ENCODE measurements around the gene ZNF710.

The ZNF710 gene

DNA sequence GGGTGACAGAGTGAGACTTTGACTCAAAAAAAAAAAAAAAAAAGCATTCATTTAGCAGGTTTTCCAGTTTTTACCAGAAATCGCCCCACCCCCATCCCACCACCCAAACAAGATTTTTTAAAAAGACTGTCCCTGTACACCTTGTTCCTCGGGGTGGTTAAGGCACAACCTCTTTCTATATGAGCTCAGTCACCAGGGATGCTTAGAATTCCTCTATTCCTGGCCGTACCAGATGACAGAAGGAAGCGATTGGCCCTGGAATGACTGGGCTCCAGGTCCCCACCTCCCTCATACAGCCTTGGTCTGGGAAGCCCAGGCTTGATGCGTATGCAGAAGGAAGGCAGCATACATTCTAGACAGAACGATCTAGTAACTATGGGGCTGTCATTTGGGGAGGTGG, 75.6 kb downstream of the ZNF710 start:
- Histone ChIP-seq H3K4me3 (ENCODE audit: low read depth in 1 of 2, low read length in 2 of 2) (no peak overlapping the region), H3K27me3 (ENCODE audit: low read depth, low read length) (no peaks in the 10 kb centered on the region), H3K9me3 (ENCODE audit: control insufficient read depth in 1 of 2, low read length in 2 of 2) (no peaks in the 10 kb centered on the region), H3K27ac (ENCODE audit: low read length) (no peak overlapping the region), H3K36me3 (ENCODE audit: control insufficient read depth in 1 of 2, insufficient read depth in 2 of 2, low read length in 2 of 2) (peaks cover 28 to 49% of the 10 kb centered on the region in 2 donors), H3K4me1 (ENCODE audit: control insufficient read depth in 1 of 2, insufficient read depth in 2 of 2, low read length in 2 of 2) (no peaks in the 10 kb centered on the region)

DNA sequence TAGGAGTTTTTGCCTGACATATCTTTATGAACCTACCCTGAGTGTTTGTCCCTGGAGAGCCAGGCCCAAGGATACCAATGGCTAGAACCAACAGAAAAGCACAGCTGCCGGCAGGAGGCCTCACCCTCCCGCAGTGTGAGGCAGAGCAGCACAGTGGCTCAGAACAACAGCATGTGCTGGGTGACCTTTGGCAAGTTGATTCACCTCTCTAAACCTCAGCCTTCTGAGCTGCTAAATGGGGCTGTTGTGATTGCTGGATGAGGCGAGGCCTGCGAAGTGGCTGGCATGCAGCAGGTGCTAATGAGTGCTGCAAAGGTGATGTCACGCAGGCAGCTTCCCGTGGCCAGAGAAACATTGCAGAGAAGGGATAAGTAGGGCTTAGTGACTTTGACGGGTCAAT, 77.8 kb downstream of the ZNF710 start:
- no peak overlapping the region for H3K4me3 ChIP-seq (ENCODE audit: low read depth in 1 of 2, low read length in 2 of 2)
- peaks cover 32 to 50% of the 10 kb centered on the region in 2 donors for H3K36me3 ChIP-seq (ENCODE audit: control insufficient read depth in 1 of 2, insufficient read depth in 2 of 2, low read length in 2 of 2)
- H3K9me3 ChIP-seq (ENCODE audit: control insufficient read depth in 1 of 2, low read length in 2 of 2) = no peaks in the 10 kb centered on the region
- no peaks in the 10 kb centered on the region for H3K27me3 ChIP-seq (ENCODE audit: low read depth, low read length)
- H3K4me1 ChIP-seq (ENCODE audit: control insufficient read depth in 1 of 2, insufficient read depth in 2 of 2, low read length in 2 of 2) = peaks cover 0 to 8% of the 10 kb centered on the region in 2 donors
- H3K27ac ChIP-seq (ENCODE audit: low read length) = no peak overlapping the region

DNA sequence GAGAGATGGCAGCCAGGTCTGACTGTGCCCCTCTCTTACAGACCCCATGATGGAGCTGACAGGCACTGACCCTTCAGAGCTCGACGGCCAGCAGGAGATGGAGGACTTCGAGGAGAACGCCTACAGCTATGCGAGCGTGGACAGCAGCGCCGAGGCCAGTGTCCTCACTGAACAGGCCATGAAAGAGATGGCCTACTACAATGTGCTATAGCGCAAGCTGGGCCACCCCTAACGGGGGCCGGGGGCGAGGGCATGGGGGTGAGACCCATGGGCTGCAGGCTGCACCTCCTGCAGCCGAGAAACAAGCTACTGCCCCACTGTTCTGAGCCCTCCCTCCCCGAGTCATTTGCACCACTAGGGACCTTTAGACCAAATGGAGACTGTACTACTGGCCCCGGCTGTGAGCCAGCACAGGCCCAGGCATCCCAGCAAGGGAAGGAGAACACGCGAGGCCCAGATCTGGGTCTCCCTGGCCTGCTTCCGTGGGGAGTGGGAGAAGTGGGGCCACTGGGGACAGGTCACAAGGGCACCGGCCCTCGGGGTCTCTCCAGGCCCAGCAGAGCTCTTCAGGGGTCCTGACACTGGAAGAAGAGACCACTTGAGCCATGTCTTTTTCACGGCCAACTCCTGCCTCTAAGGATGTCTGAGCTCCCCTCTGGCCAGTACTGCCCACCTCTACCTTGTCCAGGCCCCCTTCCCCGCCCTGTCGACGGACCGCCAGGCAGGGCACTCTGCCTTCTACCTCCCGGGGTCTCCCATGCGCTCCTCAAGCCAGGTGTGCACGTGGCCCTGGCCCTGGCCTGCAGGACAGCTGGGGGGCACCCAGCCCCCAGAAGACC, 78.7 kb downstream of the ZNF710 start:
- Histone ChIP-seq H3K4me3 (ENCODE audit: low read depth in 1 of 2, low read length in 2 of 2) (no peak overlapping the region), H3K27ac (ENCODE audit: low read length) (no peak overlapping the region), H3K36me3 (ENCODE audit: control insufficient read depth in 1 of 2, insufficient read depth in 2 of 2, low read length in 2 of 2) (peaks cover 32 to 52% of the 10 kb centered on the region in 2 donors), H3K4me1 (ENCODE audit: control insufficient read depth in 1 of 2, insufficient read depth in 2 of 2, low read length in 2 of 2) (peaks cover 0 to 10% of the 10 kb centered on the region in 2 donors), H3K9me3 (ENCODE audit: control insufficient read depth in 1 of 2, low read length in 2 of 2) (no peaks in the 10 kb centered on the region), H3K27me3 (ENCODE audit: low read depth, low read length) (no peaks in the 10 kb centered on the region)

DNA sequence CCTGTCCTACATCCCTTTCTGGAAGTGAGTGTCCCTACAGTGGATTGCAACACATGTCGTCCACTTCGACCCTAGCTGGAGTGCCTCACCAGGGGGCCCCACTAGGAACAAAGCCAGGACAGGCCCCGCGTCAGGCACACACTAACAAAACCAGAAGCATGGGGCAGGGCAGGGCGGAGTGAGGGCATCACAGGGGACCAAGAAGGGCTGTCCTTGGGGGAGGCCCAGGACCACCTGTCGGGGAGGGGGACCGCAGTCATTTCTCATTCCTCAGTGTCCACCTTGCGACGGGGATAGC, 79.3 kb downstream of the ZNF710 start:
- Histone ChIP-seq H3K27ac (ENCODE audit: low read length) (no peak overlapping the region), H3K4me1 (ENCODE audit: control insufficient read depth in 1 of 2, insufficient read depth in 2 of 2, low read length in 2 of 2) (peaks cover 0 to 15% of the 10 kb centered on the region in 2 donors), H3K36me3 (ENCODE audit: control insufficient read depth in 1 of 2, insufficient read depth in 2 of 2, low read length in 2 of 2) (peaks cover 32 to 57% of the 10 kb centered on the region in 2 donors), H3K27me3 (ENCODE audit: low read depth, low read length) (no peaks in the 10 kb centered on the region), H3K4me3 (ENCODE audit: low read depth in 1 of 2, low read length in 2 of 2) (no peak overlapping the region), H3K9me3 (ENCODE audit: control insufficient read depth in 1 of 2, low read length in 2 of 2) (no peaks in the 10 kb centered on the region)

DNA sequence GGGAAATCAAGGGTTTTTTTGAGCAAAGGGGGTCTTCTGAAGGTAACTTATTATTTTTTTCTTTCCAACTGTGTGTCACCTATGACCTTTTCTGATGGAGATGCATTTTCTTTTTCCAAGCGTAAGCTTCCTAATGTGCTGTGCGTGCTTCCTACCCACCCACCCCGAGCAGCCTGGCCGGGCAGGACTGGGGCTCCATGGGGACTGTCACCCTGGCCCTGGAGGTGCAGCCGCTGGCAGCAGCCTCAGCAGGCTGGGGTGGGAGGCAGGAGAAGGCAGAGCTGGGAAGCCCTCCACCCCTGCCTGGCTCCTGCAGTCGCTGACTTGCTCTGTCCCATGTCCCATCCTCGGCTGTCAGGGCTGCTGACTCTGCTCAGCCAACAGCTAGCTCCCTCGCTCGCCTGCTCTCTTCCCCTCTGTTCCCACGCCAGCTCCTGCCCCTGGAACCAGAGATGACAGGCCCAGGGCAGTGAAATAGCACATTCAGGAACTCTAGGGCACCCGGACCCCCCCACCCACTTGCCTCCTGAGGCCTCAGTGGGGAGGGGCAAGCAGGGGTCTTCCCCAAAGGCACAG, 79.8 kb downstream of the ZNF710 start:
- Histone ChIP-seq H3K27ac (ENCODE audit: low read length) (no peak overlapping the region), H3K9me3 (ENCODE audit: control insufficient read depth in 1 of 2, low read length in 2 of 2) (no peaks in the 10 kb centered on the region), H3K4me1 (ENCODE audit: control insufficient read depth in 1 of 2, insufficient read depth in 2 of 2, low read length in 2 of 2) (peaks cover 0 to 20% of the 10 kb centered on the region in 2 donors), H3K36me3 (ENCODE audit: control insufficient read depth in 1 of 2, insufficient read depth in 2 of 2, low read length in 2 of 2) (peaks cover 27 to 54% of the 10 kb centered on the region in 2 donors), H3K27me3 (ENCODE audit: low read depth, low read length) (no peaks in the 10 kb centered on the region), H3K4me3 (ENCODE audit: low read depth in 1 of 2, low read length in 2 of 2) (no peak overlapping the region)

DNA sequence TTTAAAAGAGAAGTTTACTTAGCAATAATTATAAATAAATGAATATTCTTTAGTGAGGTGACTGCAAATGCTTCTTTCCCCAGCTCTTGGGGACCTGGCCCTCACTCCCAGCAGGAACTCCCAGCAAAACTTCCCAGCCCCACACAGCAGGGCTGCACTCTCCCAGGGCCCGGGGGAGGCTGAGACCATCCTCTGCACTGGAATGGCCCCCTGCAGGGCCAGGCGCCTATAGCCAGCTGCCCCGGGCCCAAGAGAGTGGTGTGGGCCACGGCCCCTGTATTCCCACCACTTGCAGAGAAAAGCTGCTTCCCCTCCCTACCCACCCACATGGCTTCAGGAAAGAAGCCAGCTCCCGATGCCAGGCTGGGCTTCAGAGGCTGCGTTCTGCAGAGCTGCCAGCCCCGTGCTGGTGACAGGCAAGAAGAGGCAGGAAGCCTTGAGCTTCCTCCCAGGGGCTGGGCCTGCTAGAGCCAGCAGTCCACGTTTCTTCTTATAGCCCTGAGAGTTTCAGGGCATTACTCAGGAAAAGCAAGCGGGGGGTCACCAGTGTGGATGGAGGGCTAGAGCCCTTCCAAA, 81.1 kb downstream of the ZNF710 start:
- Histone ChIP-seq H3K4me1 (ENCODE audit: control insufficient read depth in 1 of 2, insufficient read depth in 2 of 2, low read length in 2 of 2) (peaks cover 0 to 24% of the 10 kb centered on the region in 2 donors), H3K4me3 (ENCODE audit: low read depth in 1 of 2, low read length in 2 of 2) (no peak overlapping the region), H3K9me3 (ENCODE audit: control insufficient read depth in 1 of 2, low read length in 2 of 2) (no peaks in the 10 kb centered on the region), H3K27ac (ENCODE audit: low read length) (no peak overlapping the region), H3K36me3 (ENCODE audit: control insufficient read depth in 1 of 2, insufficient read depth in 2 of 2, low read length in 2 of 2) (peaks cover 26 to 57% of the 10 kb centered on the region in 2 donors), H3K27me3 (ENCODE audit: low read depth, low read length) (no peaks in the 10 kb centered on the region)

DNA sequence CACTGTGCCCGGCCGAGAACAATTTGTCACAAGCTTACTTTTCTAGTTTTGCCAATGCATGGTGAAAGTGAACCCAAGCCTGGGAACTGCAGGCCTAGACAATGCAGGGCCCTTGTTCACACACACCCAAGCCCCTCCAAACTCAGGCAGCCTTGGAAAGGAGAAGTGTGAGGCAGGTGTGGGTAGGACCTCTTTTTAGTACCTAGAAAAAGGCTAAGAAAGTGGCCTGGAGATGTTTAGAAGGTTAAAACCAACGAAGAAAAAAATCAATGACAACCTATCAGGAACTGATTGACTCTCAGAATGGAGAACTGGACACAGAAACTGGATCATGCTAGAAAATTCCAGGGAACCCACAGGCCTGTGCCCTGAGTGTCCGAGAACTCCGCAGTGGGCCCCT, 82.3 kb downstream of the ZNF710 start:
- no peaks in the 10 kb centered on the region for H3K27me3 ChIP-seq (ENCODE audit: low read depth, low read length)
- peaks cover 0 to 24% of the 10 kb centered on the region in 2 donors for H3K4me1 ChIP-seq (ENCODE audit: control insufficient read depth in 1 of 2, insufficient read depth in 2 of 2, low read length in 2 of 2)
- peaks cover 33 to 66% of the 10 kb centered on the region in 2 donors for H3K36me3 ChIP-seq (ENCODE audit: control insufficient read depth in 1 of 2, insufficient read depth in 2 of 2, low read length in 2 of 2)
- H3K9me3 ChIP-seq (ENCODE audit: control insufficient read depth in 1 of 2, low read length in 2 of 2) = no peaks in the 10 kb centered on the region
- H3K4me3 ChIP-seq (ENCODE audit: low read depth in 1 of 2, low read length in 2 of 2) = no peak overlapping the region
- H3K27ac ChIP-seq (ENCODE audit: low read length) = no peak overlapping the region

DNA sequence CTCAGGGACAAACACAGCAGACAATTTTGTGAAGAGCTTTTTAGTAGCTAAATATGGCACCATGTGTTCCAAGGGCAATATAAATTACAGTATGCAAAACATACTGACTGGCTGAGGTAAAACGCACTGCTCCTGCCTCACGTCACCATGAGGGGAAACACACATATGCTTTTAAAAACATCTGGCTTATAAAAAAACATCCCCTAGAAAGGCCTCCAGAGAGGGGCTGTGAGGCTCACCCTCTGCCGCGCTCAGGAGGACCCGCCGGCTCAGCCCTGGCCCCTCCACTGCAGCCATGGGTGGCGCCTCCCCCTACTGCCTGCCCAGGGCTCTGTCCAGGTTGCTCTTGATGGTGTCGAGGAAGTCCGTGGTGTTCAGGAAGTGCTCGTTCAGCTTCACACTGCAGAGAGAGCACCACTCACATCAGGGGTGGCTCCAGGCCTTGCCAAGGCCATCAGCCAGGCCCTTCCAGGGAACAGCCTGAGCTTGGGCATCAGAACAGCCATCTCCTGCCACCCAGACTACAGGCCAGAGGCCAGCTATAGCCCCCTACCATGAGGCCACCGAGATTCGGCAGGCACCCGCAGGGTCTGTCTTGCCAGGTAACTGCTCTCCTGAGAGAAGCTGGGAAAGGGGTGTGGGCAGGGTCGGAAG, 83.0 kb downstream of the ZNF710 start:
- Histone ChIP-seq H3K9me3 (ENCODE audit: control insufficient read depth in 1 of 2, low read length in 2 of 2) (no peaks in the 10 kb centered on the region), H3K4me3 (ENCODE audit: low read depth in 1 of 2, low read length in 2 of 2) (no peak overlapping the region), H3K36me3 (ENCODE audit: control insufficient read depth in 1 of 2, insufficient read depth in 2 of 2, low read length in 2 of 2) (peaks cover 36 to 64% of the 10 kb centered on the region in 2 donors), H3K4me1 (ENCODE audit: control insufficient read depth in 1 of 2, insufficient read depth in 2 of 2, low read length in 2 of 2) (peaks cover 0 to 24% of the 10 kb centered on the region in 2 donors), H3K27ac (ENCODE audit: low read length) (no peak overlapping the region), H3K27me3 (ENCODE audit: low read depth, low read length) (no peaks in the 10 kb centered on the region)

DNA sequence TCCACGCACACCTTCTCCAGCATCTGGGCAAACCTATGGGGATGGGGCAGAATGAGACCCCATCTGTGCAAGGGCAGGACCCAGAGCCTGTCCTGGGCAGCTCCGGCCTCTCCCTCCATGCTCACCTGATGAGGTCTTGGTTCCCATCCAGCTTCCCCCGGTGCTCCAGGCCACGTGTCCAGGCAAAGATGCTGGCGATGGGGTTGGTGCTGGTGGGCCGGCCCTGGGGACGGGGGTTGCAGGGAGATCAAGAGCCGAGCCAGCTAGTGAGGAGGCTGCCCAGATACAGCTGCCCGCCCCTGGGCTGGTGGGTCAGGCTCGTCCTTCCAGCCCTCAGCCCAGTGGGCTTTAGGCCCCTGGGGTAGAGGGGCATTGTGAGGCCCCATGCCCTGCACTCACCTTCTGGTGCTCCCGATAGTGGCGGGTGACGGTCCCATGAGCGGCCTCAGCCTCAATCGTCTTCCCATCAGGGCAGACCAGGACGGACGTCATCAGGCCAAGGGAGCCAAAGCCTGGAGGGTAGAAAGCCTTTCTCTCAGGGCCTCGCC, 83.8 kb downstream of the ZNF710 start:
- no peaks in the 10 kb centered on the region for H3K9me3 ChIP-seq (ENCODE audit: control insufficient read depth in 1 of 2, low read length in 2 of 2)
- no peaks in the 10 kb centered on the region for H3K27me3 ChIP-seq (ENCODE audit: low read depth, low read length)
- peaks cover 45 to 63% of the 10 kb centered on the region in 2 donors for H3K36me3 ChIP-seq (ENCODE audit: control insufficient read depth in 1 of 2, insufficient read depth in 2 of 2, low read length in 2 of 2)
- no peak overlapping the region for H3K27ac ChIP-seq (ENCODE audit: low read length)
- H3K4me1 ChIP-seq (ENCODE audit: control insufficient read depth in 1 of 2, insufficient read depth in 2 of 2, low read length in 2 of 2) = peaks cover 0 to 24% of the 10 kb centered on the region in 2 donors
- no peak overlapping the region for H3K4me3 ChIP-seq (ENCODE audit: low read depth in 1 of 2, low read length in 2 of 2)

DNA sequence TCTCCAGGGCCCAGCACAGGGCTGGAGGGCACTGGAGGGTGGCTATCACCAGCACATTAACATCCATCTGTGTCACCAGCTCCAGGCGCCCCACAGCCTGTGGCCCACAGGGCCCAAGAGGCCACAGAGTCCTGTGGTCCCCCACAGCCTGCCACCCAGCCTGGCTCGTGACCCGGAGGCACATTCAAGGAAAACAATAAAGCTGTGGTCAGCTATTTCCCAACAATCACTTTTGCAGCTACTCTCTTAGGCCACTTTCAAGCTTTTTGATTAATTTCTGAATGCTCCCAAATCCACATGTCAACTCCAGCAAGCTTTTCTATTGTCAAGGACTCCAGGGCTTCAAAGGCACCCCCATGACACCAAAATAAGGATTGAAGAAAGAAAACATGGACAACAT, 84.4 kb downstream of the ZNF710 start:
- H3K4me1 ChIP-seq (ENCODE audit: control insufficient read depth in 1 of 2, insufficient read depth in 2 of 2, low read length in 2 of 2) = peaks cover 0 to 24% of the 10 kb centered on the region in 2 donors
- peaks cover 51 to 61% of the 10 kb centered on the region in 2 donors for H3K36me3 ChIP-seq (ENCODE audit: control insufficient read depth in 1 of 2, insufficient read depth in 2 of 2, low read length in 2 of 2)
- no peak overlapping the region for H3K4me3 ChIP-seq (ENCODE audit: low read depth in 1 of 2, low read length in 2 of 2)
- no peak overlapping the region for H3K27ac ChIP-seq (ENCODE audit: low read length)
- H3K27me3 ChIP-seq (ENCODE audit: low read depth, low read length) = no peaks in the 10 kb centered on the region
- no peaks in the 10 kb centered on the region for H3K9me3 ChIP-seq (ENCODE audit: control insufficient read depth in 1 of 2, low read length in 2 of 2)

DNA sequence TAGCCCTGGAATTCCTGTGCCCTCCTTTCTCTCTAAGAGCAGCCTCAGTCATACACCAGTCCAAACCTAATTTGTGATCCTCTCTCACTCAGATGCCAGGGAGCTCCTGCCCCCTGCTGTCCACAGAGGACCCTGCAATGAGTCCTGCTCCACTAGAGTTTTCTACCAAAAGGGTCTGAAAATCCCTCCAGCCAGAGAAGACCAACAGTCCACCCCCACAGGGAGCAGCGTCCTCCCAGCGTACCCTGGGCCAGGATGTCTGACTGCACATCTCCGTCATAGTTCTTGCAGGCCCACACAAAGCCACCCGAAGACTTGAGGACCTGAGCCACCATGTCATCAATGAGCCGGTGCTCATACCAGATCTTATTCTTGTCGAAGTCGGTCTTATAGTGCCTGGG, 85.7 kb downstream of the ZNF710 start:
- Histone ChIP-seq H3K4me1 (ENCODE audit: control insufficient read depth in 1 of 2, insufficient read depth in 2 of 2, low read length in 2 of 2) (peaks cover 0 to 24% of the 10 kb centered on the region in 2 donors), H3K27me3 (ENCODE audit: low read depth, low read length) (no peaks in the 10 kb centered on the region), H3K36me3 (ENCODE audit: control insufficient read depth in 1 of 2, insufficient read depth in 2 of 2, low read length in 2 of 2) (peaks cover 52 to 62% of the 10 kb centered on the region in 2 donors), H3K4me3 (ENCODE audit: low read depth in 1 of 2, low read length in 2 of 2) (no peak overlapping the region), H3K27ac (ENCODE audit: low read length) (no peak overlapping the region), H3K9me3 (ENCODE audit: control insufficient read depth in 1 of 2, low read length in 2 of 2) (no peaks in the 10 kb centered on the region)
